ENCODE data around the gene DHRS7C.

Gene DHRS7C

GRCh38 chr17:9765322-9765721, 26.1 kb downstream of the DHRS7C start:
- no peak for DNase-seq (ENCODE audit: low spot score)

DNA sequence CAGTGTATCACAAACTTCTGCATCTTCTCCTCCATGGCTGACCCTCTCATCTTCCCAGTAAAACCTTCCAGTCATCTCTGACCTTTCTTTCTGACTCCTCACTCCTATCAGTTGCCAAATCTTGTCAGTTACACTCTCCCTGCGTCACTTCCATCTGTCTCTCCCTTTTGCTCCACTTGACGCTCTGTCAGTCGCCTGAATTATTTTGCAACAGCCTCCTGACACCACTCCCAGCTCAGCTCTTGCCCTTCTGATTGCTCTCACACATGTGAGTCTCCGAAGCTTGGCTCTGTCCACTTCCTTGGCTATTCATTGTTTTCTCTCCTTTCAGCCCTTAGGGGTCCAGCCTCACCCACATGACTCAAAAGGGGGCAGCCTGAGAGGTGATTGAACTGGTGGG, 27.7 kb downstream of the DHRS7C start:
- no peak for DNase-seq (ENCODE audit: low spot score)

- DNase-seq (ENCODE audit: low spot score) = no peak
These were observed 31.1 kb downstream of the DHRS7C start for GRCh38 chr17:9760266-9760665.

DNA sequence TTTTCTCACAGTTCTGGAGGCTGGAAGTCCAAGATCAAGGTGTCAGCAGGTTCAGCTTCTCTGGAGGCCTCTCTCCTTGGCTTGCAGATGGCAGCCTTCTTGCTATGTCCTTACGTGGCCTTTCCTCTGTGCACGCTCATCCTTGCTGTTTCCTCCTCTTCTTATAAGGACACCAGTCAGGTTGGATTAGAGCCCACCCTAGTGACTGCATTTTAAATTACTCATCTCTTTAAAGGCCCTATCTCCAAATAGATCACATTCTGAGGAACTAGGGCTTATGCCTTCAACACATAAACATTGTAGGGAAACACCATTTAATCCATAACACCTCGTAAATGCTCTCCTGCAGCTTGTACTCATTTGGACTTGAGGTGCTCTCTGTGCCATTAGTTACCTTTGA, 36.3 kb downstream of the DHRS7C start:
- no peak for DNase-seq (ENCODE audit: low spot score)

- DNase-seq (ENCODE audit: low spot score) = no peak
These were observed 40.9 kb downstream of the DHRS7C start for GRCh38 chr17:9750524-9750923.

GRCh38 chr17:9729735-9730420, 61.5 kb downstream of the DHRS7C start:
- DNase-seq (ENCODE audit: low spot score) = no peak

DNA sequence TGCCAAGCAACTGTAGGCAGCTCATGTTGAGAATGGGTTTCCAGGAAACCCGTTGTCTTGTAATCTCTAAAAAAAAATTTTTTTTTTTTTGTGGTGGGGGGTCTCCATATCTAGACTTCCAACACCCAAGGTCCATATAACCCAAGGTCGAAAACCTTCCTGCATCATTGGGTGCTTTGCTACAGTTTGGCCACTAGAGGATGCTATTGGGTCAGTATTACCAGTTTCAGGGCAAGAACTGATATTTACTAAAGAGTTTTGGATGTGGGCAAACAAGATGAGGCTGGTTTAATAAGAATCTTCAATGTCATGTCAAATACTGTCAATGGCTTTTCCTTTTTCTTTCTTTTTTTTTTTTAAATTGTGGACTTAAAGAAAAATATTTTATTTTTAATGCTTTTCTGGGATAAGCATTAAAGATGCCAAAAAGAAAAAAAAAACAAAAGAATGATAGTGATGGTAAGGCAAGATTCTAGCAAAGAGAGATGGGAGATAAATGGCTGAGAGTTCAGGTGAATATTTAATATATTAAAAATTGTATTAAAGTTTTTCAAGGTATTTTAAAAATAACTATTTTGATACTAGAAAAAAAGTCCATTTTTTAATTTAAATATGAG, 62.2 kb downstream of the DHRS7C start:
- peak; percentile 8 for DNase-seq (ENCODE audit: low spot score)

GRCh38 chr17:9728564-9728963, 62.8 kb downstream of the DHRS7C start:
- DNase-seq (ENCODE audit: low spot score) = no peak

DNA sequence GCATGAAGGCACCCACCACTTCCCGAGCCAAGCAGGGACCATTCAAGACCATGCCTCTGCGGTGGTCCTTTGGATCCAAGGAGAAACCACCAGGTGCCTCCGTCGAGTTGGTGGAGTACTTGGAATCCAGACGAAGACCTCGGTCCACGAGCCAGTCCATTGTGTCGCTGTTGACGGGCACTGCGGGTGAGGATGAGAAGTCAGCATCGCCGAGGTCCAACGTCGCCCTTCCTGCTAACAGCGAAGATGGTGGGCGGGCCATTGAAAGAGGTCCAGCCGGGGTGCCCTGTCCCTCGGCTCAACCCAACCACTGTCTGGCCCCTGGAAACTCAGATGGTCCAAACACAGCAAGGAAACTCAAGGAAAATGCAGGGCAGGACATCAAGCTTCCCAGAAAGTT, 63.4 kb downstream of the DHRS7C start:
- no peak for DNase-seq (ENCODE audit: low spot score)

- no peak for DNase-seq (ENCODE audit: low spot score)
These were observed 65.1 kb downstream of the DHRS7C start for GRCh38 chr17:9726291-9726690.

DNA sequence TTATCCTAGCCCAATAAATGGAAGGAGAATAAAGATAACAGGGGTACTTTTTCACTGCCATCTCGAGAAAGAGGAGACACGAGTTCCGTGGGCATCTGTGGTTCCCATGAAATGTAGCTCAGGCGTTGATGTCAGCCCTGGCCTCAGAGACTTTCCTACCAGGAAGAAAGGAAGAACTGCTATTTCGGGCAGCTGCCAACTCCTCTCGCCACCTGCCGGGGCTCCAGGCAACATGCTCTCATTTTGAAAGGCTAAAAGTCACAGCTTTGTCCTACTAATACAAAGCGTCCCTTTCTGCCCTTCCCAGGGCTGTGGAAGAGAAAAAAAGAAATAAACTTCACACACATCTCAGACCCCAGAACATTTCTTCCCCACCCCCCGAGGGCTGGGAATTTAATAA, 65.8 kb downstream of the DHRS7C start:
- no peak for DNase-seq (ENCODE audit: low spot score)
